ENCODE measurements around the gene DIP2C.

Gene DIP2C

GRCh38 chr10:725302-725701 is 35.8 kb upstream of the DIP2C start:
- no peak overlapping the region for H3K27ac ChIP-seq

GRCh38 chr10:723973-724372 is 34.5 kb upstream of the DIP2C start:
- H3K27ac ChIP-seq = no peak overlapping the region

More at GRCh38 chr10:725302-725701, 35.8 kb upstream of the DIP2C start:
- TF ChIP-seq, protein P1, sequence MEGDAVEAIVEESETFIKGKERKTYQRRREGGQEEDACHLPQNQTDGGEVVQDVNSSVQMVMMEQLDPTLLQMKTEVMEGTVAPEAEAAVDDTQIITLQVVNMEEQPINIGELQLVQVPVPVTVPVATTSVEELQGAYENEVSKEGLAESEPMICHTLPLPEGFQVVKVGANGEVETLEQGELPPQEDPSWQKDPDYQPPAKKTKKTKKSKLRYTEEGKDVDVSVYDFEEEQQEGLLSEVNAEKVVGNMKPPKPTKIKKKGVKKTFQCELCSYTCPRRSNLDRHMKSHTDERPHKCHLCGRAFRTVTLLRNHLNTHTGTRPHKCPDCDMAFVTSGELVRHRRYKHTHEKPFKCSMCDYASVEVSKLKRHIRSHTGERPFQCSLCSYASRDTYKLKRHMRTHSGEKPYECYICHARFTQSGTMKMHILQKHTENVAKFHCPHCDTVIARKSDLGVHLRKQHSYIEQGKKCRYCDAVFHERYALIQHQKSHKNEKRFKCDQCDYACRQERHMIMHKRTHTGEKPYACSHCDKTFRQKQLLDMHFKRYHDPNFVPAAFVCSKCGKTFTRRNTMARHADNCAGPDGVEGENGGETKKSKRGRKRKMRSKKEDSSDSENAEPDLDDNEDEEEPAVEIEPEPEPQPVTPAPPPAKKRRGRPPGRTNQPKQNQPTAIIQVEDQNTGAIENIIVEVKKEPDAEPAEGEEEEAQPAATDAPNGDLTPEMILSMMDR (conservative IDR thresholded peaks at IDR 0.05) = no peak
- TF ChIP-seq ZFX (IDR thresholded peaks at IDR 0.05) = no peak

DNA sequence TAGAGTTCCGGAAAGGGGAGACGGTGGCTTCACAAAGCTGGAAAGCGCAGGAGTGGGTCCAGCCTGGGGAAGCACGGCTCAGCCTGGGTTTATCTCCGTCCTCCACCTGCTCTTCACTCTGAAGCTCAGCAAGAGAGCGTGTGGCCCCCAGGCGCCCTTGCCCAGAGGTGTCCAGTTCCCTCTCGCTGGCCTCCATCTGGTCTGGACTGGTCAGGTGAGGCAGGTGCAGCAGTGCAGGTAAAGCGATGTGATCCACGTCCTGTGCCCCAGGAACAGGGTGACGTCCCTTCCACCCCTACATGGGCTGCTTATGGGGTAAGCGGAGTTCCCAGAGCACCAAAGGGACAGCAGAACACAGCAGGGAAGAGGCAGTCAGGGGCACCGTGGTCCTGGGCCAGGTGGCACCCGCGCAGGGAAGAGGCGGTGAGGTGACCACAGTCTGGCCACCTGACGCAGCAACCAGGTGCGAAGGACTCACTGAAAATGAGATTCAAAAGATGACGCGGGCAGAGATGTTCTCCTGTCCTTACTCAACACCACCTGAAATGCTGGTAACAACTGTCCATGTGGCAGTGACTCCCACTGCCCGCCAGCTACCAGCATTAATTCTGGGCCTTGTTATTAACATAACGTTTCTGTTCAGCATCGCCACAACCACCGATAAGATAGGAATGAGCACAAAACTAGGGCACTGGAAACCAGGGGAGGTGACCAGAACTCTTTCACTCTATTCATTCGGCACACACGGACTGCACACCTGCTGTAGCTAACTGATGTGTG is 33.0 kb upstream of the DIP2C start:
- no peak overlapping the region for H3K27ac ChIP-seq
- no peak for TF ChIP-seq ZFX (IDR thresholded peaks at IDR 0.05)
- TF ChIP-seq, protein P1 (conservative IDR thresholded peaks at IDR 0.05) = no peak

More at GRCh38 chr10:723973-724372, 34.5 kb upstream of the DIP2C start:
- TF ChIP-seq ZFX (IDR thresholded peaks at IDR 0.05) = no peak
- TF ChIP-seq, protein P1 (conservative IDR thresholded peaks at IDR 0.05) = no peak

- TF ChIP-seq, protein P1 (conservative IDR thresholded peaks at IDR 0.05) = no peak
- no peak for TF ChIP-seq ZFX (IDR thresholded peaks at IDR 0.05)
- H3K27ac ChIP-seq = no peak overlapping the region
Observed at GRCh38 chr10:718143-718700, 28.8 kb upstream of the DIP2C start.

DNA sequence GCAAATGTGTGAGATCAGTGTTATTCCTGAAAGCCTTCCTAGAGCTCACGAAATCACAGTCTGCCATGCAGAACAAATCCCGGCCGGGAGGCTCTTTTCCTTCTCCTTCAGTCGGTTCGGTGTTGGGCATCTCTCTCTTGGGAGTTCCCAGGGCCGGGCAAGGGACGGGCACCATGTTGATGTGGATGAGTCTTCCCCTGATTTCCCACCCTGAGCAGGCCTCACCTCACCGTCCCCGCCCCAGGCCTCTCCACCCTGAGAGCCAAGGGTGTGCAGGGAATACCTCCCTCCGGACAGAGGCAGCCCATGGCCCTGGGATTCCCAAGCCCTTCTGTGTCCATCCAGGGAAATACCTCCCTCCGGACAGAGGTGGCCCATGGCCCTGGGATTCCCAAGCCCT is 28.0 kb upstream of the DIP2C start:
- no peak overlapping the region for H3K27ac ChIP-seq
- TF ChIP-seq, protein P1 (conservative IDR thresholded peaks at IDR 0.05) = no peak
- no peak for TF ChIP-seq ZFX (IDR thresholded peaks at IDR 0.05)

DNA sequence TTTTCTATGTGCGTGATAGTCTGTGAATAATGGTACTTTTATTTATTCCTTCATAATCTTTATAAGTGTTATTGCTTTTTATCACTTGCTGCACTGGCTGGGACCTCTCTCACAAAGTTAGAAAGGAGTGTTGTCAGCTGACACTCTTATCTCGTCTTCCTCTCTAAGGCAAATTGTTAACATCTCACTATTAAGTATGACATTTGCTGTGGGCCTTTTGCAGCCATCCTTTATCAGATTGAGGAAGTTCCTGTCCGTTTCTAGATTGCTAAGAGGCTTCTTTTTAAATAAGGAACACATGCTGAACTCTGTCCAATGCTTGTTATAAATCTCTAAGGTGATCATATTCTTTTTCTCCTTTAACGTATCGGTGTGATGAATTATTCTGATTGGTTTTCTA is 27.4 kb upstream of the DIP2C start:
- TF ChIP-seq, protein P1 (conservative IDR thresholded peaks at IDR 0.05) = no peak
- TF ChIP-seq ZFX (IDR thresholded peaks at IDR 0.05) = no peak
- no peak overlapping the region for H3K27ac ChIP-seq

DNA sequence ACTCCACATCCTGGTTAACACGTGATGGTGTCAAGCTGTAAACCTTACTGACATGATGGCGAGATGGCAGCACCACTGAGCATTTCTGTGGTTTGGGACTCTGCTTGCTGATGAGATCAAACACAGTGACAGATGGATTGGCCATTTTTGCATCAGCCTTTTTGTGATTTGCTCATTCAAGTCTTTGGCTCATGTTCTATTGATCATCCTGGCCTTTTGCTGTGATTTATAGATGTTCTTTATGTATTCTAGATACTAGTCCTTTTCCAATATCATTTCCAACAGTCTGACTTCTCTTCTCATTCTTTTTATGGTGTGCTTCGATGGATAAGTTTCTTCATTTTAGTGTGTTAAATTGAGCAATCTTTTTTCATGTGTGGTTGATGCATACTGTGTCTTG is 24.7 kb upstream of the DIP2C start:
- H3K27ac ChIP-seq = no peak overlapping the region
- TF ChIP-seq, protein P1 (conservative IDR thresholded peaks at IDR 0.05) = no peak
- TF ChIP-seq ZFX (IDR thresholded peaks at IDR 0.05) = no peak
